Measurements from ENCODE around the gene NGLY1. TPM values are rescaled to one million over a fixed set of nuclear protein-coding genes. Genes with fewer than 3 reads are reported as not detected.

Gene NGLY1
- total RNA-seq, 1 donor from 2014 or later, result 23.3 TPM

DNA sequence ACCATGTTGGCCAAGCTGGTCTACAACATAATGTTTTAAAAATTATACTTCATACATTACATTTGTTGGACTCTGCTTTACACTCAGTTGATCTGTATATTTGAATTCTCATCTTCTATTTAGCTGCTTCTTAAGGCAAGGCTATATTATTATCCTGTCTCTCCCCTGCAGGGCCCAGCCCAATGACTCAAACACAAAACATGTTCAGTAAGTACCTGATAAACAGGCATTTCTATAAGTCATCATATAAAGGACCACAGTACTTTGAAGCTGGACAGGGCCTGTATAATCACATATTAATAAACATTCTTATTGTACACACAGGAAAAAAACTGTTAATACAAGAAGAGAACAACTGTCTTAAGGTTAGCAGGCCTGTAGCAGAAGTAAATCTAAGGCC, 36.2 kb downstream of the NGLY1 start:
- Histone ChIP-seq H3K36me3 (ENCODE audit: control insufficient read depth, insufficient read depth, low read length) (peaks cover 2% of the 10 kb centered on the region), H3K4me3 (ENCODE audit: low read depth, low read length) (no peak overlapping the region), H3K27me3 (ENCODE audit: control insufficient read depth, insufficient read depth, low read length) (no peaks in the 10 kb centered on the region)
- DNase-seq (ENCODE audit: low read depth), result no peak
- TF ChIP-seq, protein P1, sequence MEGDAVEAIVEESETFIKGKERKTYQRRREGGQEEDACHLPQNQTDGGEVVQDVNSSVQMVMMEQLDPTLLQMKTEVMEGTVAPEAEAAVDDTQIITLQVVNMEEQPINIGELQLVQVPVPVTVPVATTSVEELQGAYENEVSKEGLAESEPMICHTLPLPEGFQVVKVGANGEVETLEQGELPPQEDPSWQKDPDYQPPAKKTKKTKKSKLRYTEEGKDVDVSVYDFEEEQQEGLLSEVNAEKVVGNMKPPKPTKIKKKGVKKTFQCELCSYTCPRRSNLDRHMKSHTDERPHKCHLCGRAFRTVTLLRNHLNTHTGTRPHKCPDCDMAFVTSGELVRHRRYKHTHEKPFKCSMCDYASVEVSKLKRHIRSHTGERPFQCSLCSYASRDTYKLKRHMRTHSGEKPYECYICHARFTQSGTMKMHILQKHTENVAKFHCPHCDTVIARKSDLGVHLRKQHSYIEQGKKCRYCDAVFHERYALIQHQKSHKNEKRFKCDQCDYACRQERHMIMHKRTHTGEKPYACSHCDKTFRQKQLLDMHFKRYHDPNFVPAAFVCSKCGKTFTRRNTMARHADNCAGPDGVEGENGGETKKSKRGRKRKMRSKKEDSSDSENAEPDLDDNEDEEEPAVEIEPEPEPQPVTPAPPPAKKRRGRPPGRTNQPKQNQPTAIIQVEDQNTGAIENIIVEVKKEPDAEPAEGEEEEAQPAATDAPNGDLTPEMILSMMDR (IDR thresholded peaks at IDR 0.05; ENCODE audit: insufficient read depth, low read length, poor library complexity, severe bottlenecking), result no peak

DNA sequence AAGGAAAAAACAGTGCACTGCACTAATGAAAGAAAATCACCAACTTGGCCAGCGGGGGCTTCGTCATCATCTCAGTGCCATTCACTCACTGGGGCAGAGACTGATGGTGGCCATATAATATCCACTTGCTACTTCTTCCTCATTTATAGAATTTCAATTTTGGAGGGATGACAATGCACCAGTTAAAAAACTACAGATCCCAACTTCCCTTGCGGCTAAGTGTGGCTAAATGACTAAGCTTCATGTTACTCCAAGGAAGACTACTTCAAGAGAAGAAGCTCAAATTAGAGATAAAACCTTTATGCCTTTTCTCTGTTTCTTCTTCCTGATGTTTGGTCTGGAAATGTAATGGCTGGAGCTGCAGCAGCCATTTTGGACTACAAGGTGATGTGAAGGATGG, 38.8 kb downstream of the NGLY1 start:
- Histone ChIP-seq H3K27me3 (ENCODE audit: control insufficient read depth, insufficient read depth, low read length) (no peaks in the 10 kb centered on the region), H3K36me3 (ENCODE audit: control insufficient read depth, insufficient read depth, low read length) (peaks cover under 1% of the 10 kb centered on the region), H3K4me3 (ENCODE audit: low read depth, low read length) (no peak overlapping the region)
- TF ChIP-seq, protein P1 (IDR thresholded peaks at IDR 0.05; ENCODE audit: insufficient read depth, low read length, poor library complexity, severe bottlenecking), result no peak
- no peak for DNase-seq (ENCODE audit: low read depth)

DNA sequence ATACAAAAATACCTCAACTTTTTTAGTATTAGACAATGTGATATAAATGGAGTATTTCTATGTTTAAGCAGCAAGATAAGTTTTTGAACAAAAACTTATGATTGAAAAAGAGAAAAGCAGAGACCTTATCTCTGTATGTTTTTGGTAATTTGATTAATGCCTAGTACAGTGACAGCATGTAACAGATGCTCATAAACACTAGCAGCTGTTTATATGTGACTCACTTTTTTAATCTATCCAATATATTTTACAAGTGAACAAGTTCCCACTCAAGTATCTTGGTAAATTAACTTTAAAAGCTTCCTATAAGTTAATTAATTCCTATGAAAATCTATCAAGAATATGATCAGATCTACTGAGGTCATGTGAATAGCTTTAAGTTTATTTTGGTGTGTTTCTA, 55.1 kb downstream of the NGLY1 start:
- Histone ChIP-seq H3K4me3 (ENCODE audit: low read depth, low read length) (no peak overlapping the region), H3K36me3 (ENCODE audit: control insufficient read depth, insufficient read depth, low read length) (no peaks in the 10 kb centered on the region), H3K27me3 (ENCODE audit: control insufficient read depth, insufficient read depth, low read length) (no peaks in the 10 kb centered on the region)
- no peak for DNase-seq (ENCODE audit: low read depth)
- TF ChIP-seq, protein P1 (IDR thresholded peaks at IDR 0.05; ENCODE audit: insufficient read depth, low read length, poor library complexity, severe bottlenecking), result no peak

- no peak for DNase-seq (ENCODE audit: low read depth)
- H3K27me3 ChIP-seq (ENCODE audit: control insufficient read depth, insufficient read depth, low read length), result no peaks in the 10 kb centered on the region
- TF ChIP-seq, protein P1 (IDR thresholded peaks at IDR 0.05; ENCODE audit: insufficient read depth, low read length, poor library complexity, severe bottlenecking), result no peak
- no peak overlapping the region for H3K4me3 ChIP-seq (ENCODE audit: low read depth, low read length)
- H3K36me3 ChIP-seq (ENCODE audit: control insufficient read depth, insufficient read depth, low read length), result no peaks in the 10 kb centered on the region
These were observed 55.9 kb downstream of the NGLY1 start for GRCh38 chr3:25727316-25727715.

- no peak for DNase-seq (ENCODE audit: low read depth)
- H3K36me3 ChIP-seq (ENCODE audit: control insufficient read depth, insufficient read depth, low read length), result no peaks in the 10 kb centered on the region
- TF ChIP-seq, protein P1 (IDR thresholded peaks at IDR 0.05; ENCODE audit: insufficient read depth, low read length, poor library complexity, severe bottlenecking), result no peak
These were observed 57.4 kb downstream of the NGLY1 start for GRCh38 chr3:25725810-25726209.

GRCh38 chr3:25724948-25725645, 58.1 kb downstream of the NGLY1 start:
- no peak for DNase-seq (ENCODE audit: low read depth)
- H3K4me3 ChIP-seq (ENCODE audit: low read depth, low read length), result no peak overlapping the region
- no peaks in the 10 kb centered on the region for H3K27me3 ChIP-seq (ENCODE audit: control insufficient read depth, insufficient read depth, low read length)
- no peaks in the 10 kb centered on the region for H3K36me3 ChIP-seq (ENCODE audit: control insufficient read depth, insufficient read depth, low read length)
- TF ChIP-seq, protein P1 (IDR thresholded peaks at IDR 0.05; ENCODE audit: insufficient read depth, low read length, poor library complexity, severe bottlenecking), result no peak

More at GRCh38 chr3:25725810-25726209, 57.4 kb downstream of the NGLY1 start:
- no peak overlapping the region for H3K4me3 ChIP-seq (ENCODE audit: low read depth, low read length)
- no peaks in the 10 kb centered on the region for H3K27me3 ChIP-seq (ENCODE audit: control insufficient read depth, insufficient read depth, low read length)
